A673 (cell line): ENCODE measurements around the gene ANAPC2. TPM values are rescaled to one million over a fixed set of nuclear protein-coding genes. Genes with fewer than 3 reads are reported as not detected.

Source experiments
- BruUV-seq: library from RNA; stranded (reverse); fragments of 400-500 nt; replicated peaks from 2 replicates; lab custom pipeline; 2021; lab: Mats Ljungman, UMichigan
- CTCF ChIA-PET: fragments of 300-600 bp; sonication (Branson Sonifier 250); formaldehyde crosslinking; loops from one replicate; lab custom pipeline; 2022; ENCODE audit warnings: antibody characterized with exemption; lab: Charles Lee
- POLR2A ChIA-PET: fragments of 300-600 bp; sonication (Branson Sonifier 250); formaldehyde crosslinking; loops from one replicate; lab custom pipeline; 2022; ENCODE audit warnings: antibody characterized with exemption; ENCODE audit not compliant: low non-redundant PET; lab: Charles Lee
- DNase-seq: peaks from one replicate; pipeline ENCODE4 v3.0.0-alpha.2; 2015; ENCODE audit warnings: low spot score
- H3K27ac ChIP-seq: fragments of 200-600 bp; sonication (generic); 2 replicates; pipeline ENCODE4 v1.5.1; 2016; ENCODE audit warnings: mixed run types, low read depth, mild to moderate bottlenecking, mixed read lengths, antibody characterized with exemption, low read length; ENCODE audit not compliant: poor library complexity, severe bottlenecking
- H3K27me3 ChIP-seq: fragments of 200-600 bp; sonication (generic); replicated peaks from 2 replicates; pipeline ENCODE4 v1.6.1; 2017; ENCODE audit warnings: mixed run types, low read depth, mild to moderate bottlenecking, mixed read lengths, antibody characterized with exemption, low read length; ENCODE audit not compliant: insufficient read depth, poor library complexity
- H3K36me3 ChIP-seq: fragments of 200-600 bp; sonication (generic); 2 replicates; pipeline ENCODE4 v1.6.1; 2016; ENCODE audit warnings: mixed run types, mild to moderate bottlenecking, mixed read lengths, antibody characterized with exemption, low read length; ENCODE audit not compliant: insufficient read depth, poor library complexity, severe bottlenecking
- H3K4me1 ChIP-seq: fragments of 200-600 bp; sonication (generic); 2 replicates; pipeline ENCODE4 v1.6.1; 2017; ENCODE audit warnings: mixed run types, mild to moderate bottlenecking, mixed read lengths, antibody characterized with exemption, low read length; ENCODE audit not compliant: insufficient read depth, poor library complexity, severe bottlenecking
- H3K4me3 ChIP-seq: fragments of 200-600 bp; sonication (generic); 2 replicates; pipeline ENCODE4 v1.5.1; 2016; ENCODE audit warnings: low read depth, mixed run types, mild to moderate bottlenecking, mixed read lengths, low read length; ENCODE audit not compliant: poor library complexity, severe bottlenecking
- H3K9me3 ChIP-seq: fragments of 200-600 bp; sonication (generic); 2 replicates; pipeline ENCODE4 v1.6.1; 2016; ENCODE audit warnings: mixed run types, low read depth, mild to moderate bottlenecking, mixed read lengths, antibody characterized with exemption, low read length; ENCODE audit not compliant: poor library complexity, severe bottlenecking
- CTCF ChIP-seq: fragments of 300-800, 200-600 bp; sonication (generic); conservative IDR thresholded peaks from 2 replicates; pipeline ENCODE4 v1.5.1; 2017; ENCODE audit warnings: low read depth, mild to moderate bottlenecking, antibody characterized with exemption, low read length, moderate library complexity, mixed read lengths
- EZH2 ChIP-seq: fragments of 200-600 bp; sonication (generic); IDR thresholded peaks from 2 replicates; pipeline ENCODE4 v1.6.1; 2017; ENCODE audit warnings: borderline replicate concordance, low read depth, mild to moderate bottlenecking, mixed read lengths, antibody characterized with exemption, low read length; ENCODE audit not compliant: poor library complexity, severe bottlenecking
- intact Hi-C: fragments of 100-400 bp; cut with micrococcal nuclease; formaldehyde crosslinking; loops from one replicate; pipeline ENCODE4 v1.10.0; 2022; ENCODE audit not compliant: unreplicated experiment
- total RNA-seq: library from RNA; stranded (reverse); gene quantifications from 2 replicates; pipeline ENCODE4 v1.2.3, GENCODE V29; 2021

Gene ANAPC2
- total RNA-seq, 1 experiment from 2014 or later: 49.6 TPM

GRCh38 chr9:137217276-137218211, 29.2 kb upstream of the ANAPC2 start:
- intact Hi-C loops: no loop called here

GRCh38 chr9:137216188-137216965, 28.0 kb upstream of the ANAPC2 start:
- Histone ChIP-seq H3K4me3 (peak overlapping the region; percentile 30), H3K36me3 (peaks cover 5% of the 10 kb centered on the region), H3K27me3 (no peaks in the 10 kb centered on the region), H3K9me3 (no peaks in the 10 kb centered on the region), H3K4me1 (no peaks in the 10 kb centered on the region), H3K27ac (no peak overlapping the region)
- no peak for DNase-seq
- intact Hi-C loops: no loop called here
- BruUV-seq: no TSS peak
- ChIA-PET CTCF (interaction anchor here (0.5 to 0.6 kb wide), 2 partner anchors 54 to 448 kb away, joined by 3 to 8 read pairs; no protein-coding TSS in a partner anchor), POLR2A (no interaction called here)
- TF ChIP-seq EZH2 (no peak), CTCF (no peak)

More at GRCh38 chr9:137217276-137218211, 29.2 kb upstream of the ANAPC2 start:
- peaks cover 5% of the 10 kb centered on the region for H3K36me3 ChIP-seq
- ChIA-PET CTCF (interaction anchor here (0.6 kb wide), 1 partner anchor 55 kb away, joined by 8 read pairs; no protein-coding TSS in a partner anchor), POLR2A (no interaction called here)
- H3K9me3 ChIP-seq: no peaks in the 10 kb centered on the region
- H3K4me3 ChIP-seq: peak overlapping the region; percentile 30
- H3K27me3 ChIP-seq: no peaks in the 10 kb centered on the region
- no TSS peak for BruUV-seq
- DNase-seq: peak; percentile 88
- H3K27ac ChIP-seq: peak overlapping the region; percentile 13
- peaks cover 3% of the 10 kb centered on the region for H3K4me1 ChIP-seq
- TF ChIP-seq CTCF (no peak), EZH2 (no peak)

- no peaks in the 10 kb centered on the region for H3K4me1 ChIP-seq
- TF ChIP-seq EZH2 (no peak), CTCF (no peak)
- H3K9me3 ChIP-seq: no peaks in the 10 kb centered on the region
- no TSS peak for BruUV-seq
- ChIA-PET CTCF (no interaction called here), POLR2A (no interaction called here)
- intact Hi-C loops: no loop called here
- H3K27me3 ChIP-seq: no peaks in the 10 kb centered on the region
- no peak for DNase-seq
- no peak overlapping the region for H3K27ac ChIP-seq
- H3K4me3 ChIP-seq: no peak overlapping the region
- H3K36me3 ChIP-seq: peaks cover 5% of the 10 kb centered on the region
These were observed 27.0 kb upstream of the ANAPC2 start for GRCh38 chr9:137215196-137215986.
